GM13977 (cell line): ENCODE measurements around the gene ERC2.

Experiments
- DNase-seq: peaks from one replicate; pipeline ENCODE4 v3.0.0; 2012; ENCODE audit warnings: low spot score
- CTCF ChIP-seq: IDR thresholded peaks from 2 replicates; pipeline ENCODE4 v1.5.1; 2012; ENCODE audit warnings: mild to moderate bottlenecking, control low read depth; ENCODE audit not compliant: insufficient read depth; ENCODE audit errors: extremely low read depth, missing control alignments
- in situ Hi-C: fragments of 300-500 bp; cut with MboI; formaldehyde crosslinking; loops from one replicate; pipeline ENCODE4 v1.12.0; 2022; ENCODE audit warnings: low sequenced_read_pairs, low pct_unique_long_range_greater_than_20kb, mixed read lengths, inconsistent platforms; ENCODE audit not compliant: unreplicated experiment

Gene ERC2

GRCh38 chr3:55716044-55716443 lies 752.2 kb downstream of the ERC2 start:
- DNase-seq: no peak
- in situ Hi-C loops: no loop called here
- no peak for TF ChIP-seq CTCF

GRCh38 chr3:55714057-55714456 lies 754.2 kb downstream of the ERC2 start:
- TF ChIP-seq CTCF: no peak
- in situ Hi-C loops: no loop called here
- no peak for DNase-seq

- in situ Hi-C loops: no loop called here
- TF ChIP-seq CTCF: no peak
- DNase-seq: no peak
These were observed 756.6 kb downstream of the ERC2 start for GRCh38 chr3:55711646-55712045.

GRCh38 chr3:55709411-55710012 lies 758.8 kb downstream of the ERC2 start:
- no peak for DNase-seq
- in situ Hi-C loops: no loop called here
- TF ChIP-seq CTCF: no peak

- no peak for TF ChIP-seq CTCF
- no peak for DNase-seq
- in situ Hi-C loops: no loop called here
These were observed 759.3 kb downstream of the ERC2 start for GRCh38 chr3:55708921-55709320.

GRCh38 chr3:55708242-55708641 lies 760.0 kb downstream of the ERC2 start:
- TF ChIP-seq CTCF: no peak
- DNase-seq: no peak
- in situ Hi-C loops: no loop called here

GRCh38 chr3:55704521-55704920 lies 763.7 kb downstream of the ERC2 start:
- TF ChIP-seq CTCF: no peak
- no peak for DNase-seq
- in situ Hi-C loops: no loop called here
